Measurements from ENCODE around the gene LAMB2.

Gene LAMB2

GRCh38 chr3:49161197-49161596 is 28.3 kb upstream of the LAMB2 start:
- DNase-seq = no peak

GRCh38 chr3:49158792-49159191 is 25.9 kb upstream of the LAMB2 start:
- DNase-seq = no peak

GRCh38 chr3:49158103-49158709 is 25.4 kb upstream of the LAMB2 start:
- DNase-seq = peak; percentile 44

- DNase-seq = no peak
Observed at GRCh38 chr3:49157289-49157688, 24.4 kb upstream of the LAMB2 start.

GRCh38 chr3:49153349-49153912 is 20.6 kb upstream of the LAMB2 start:
- DNase-seq = no peak

GRCh38 chr3:49151610-49152009 is 18.8 kb upstream of the LAMB2 start:
- DNase-seq = no peak

- DNase-seq = no peak
Observed at GRCh38 chr3:49148159-49148558, 15.3 kb upstream of the LAMB2 start.

GRCh38 chr3:49140080-49140479 is 7.2 kb upstream of the LAMB2 start:
- DNase-seq = no peak

GRCh38 chr3:49135499-49135898 is 2.6 kb upstream of the LAMB2 start:
- DNase-seq = no peak

- DNase-seq = no peak
Observed at GRCh38 chr3:49134471-49135265, 1.8 kb upstream of the LAMB2 start.

GRCh38 chr3:49133226-49133951 is 539 bp upstream of the LAMB2 start:
- DNase-seq = no peak

- no peak for DNase-seq
Observed at GRCh38 chr3:49132073-49132436, 795 bp downstream of the LAMB2 start.

GRCh38 chr3:49131576-49131975 is 1.3 kb downstream of the LAMB2 start:
- no peak for DNase-seq

GRCh38 chr3:49131040-49131439 is 1.8 kb downstream of the LAMB2 start:
- DNase-seq = no peak

GRCh38 chr3:49124991-49125670 is 7.7 kb downstream of the LAMB2 start:
- no peak for DNase-seq

- no peak for DNase-seq
Observed at GRCh38 chr3:49124203-49124602, 8.6 kb downstream of the LAMB2 start.

GRCh38 chr3:49123687-49124086 is 9.2 kb downstream of the LAMB2 start:
- no peak for DNase-seq

- no peak for DNase-seq
Observed at GRCh38 chr3:49122886-49123545, 9.8 kb downstream of the LAMB2 start.

- no peak for DNase-seq
Observed at GRCh38 chr3:49122451-49122850, 10.4 kb downstream of the LAMB2 start.

GRCh38 chr3:49122022-49122421 is 10.8 kb downstream of the LAMB2 start:
- no peak for DNase-seq

- no peak for DNase-seq
Observed at GRCh38 chr3:49121132-49121736, 11.6 kb downstream of the LAMB2 start.

All from stimulated activated naive CD4-positive, alpha-beta T cell treated with Interleukin-2 at 50 U/mL for 16 hours (primary cell).